ENCODE data around the gene MID2. TPM values are rescaled to one million over a fixed set of nuclear protein-coding genes. Genes with fewer than 3 reads are reported as not detected.
A peak's percentile ranks its signal among the peaks of the same experiment; 100 is the strongest.
"Not testable (repeated sequence)": the region's sequence is repeated elsewhere in the genome, so short reads cannot be mapped to it uniquely, and the experiment has no call there.

The MID2 gene
- total RNA-seq, 1 experiment from 2014 or later = 9.4 TPM

DNA sequence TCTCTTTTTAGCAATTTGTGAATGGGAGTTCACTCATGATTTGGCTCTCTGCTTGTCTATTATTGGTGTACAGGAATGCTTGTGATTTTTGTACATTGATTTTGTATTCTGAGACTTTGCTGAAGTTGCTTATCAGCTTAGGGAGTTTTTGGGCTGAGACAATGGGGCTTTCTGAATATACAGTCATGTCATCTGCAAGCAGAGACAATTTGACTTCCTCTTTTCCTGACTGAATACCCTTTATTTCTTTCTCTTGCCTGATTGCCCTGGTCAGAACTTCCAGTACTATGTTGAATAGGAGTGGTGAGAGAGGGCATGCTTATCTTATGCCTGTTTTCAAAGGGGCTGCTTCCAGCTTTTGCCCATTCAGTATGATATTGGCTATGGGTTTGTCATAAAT, 129.7 kb downstream of the MID2 start:
- not testable (repeated sequence) for H3K36me3 ChIP-seq (replicated peaks; ENCODE audit: control insufficient read depth, insufficient read depth, low read length); DNase-seq; H3K4me3 ChIP-seq (ENCODE audit: insufficient read depth, low read depth, low read length); H3K27me3 ChIP-seq (ENCODE audit: control insufficient read depth, insufficient read depth, low read length)

DNA sequence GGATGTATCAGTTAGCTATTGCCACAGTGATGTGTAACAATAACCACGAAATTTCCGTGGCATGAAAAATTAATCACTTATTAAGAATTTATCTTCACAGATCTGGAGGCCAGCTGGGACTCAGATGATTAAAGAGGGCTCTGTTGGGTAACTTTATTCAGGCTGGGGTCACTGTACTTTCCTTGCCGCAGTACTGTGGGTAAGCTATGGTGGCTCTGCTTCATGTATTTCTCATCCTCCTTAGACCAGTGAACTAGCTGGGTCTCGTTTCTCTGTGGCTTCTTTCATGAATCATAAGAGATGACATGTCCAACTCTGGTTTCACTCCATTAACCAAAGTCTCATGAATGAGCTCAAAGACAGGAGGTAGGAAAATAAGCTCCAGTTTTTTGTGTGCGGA, 143.0 kb downstream of the MID2 start:
- Histone ChIP-seq H3K4me3 (ENCODE audit: insufficient read depth, low read depth, low read length) (no peak overlapping the region), H3K36me3 (replicated peaks; ENCODE audit: control insufficient read depth, insufficient read depth, low read length) (no peaks in the 10 kb centered on the region), H3K27me3 (ENCODE audit: control insufficient read depth, insufficient read depth, low read length) (no peaks in the 10 kb centered on the region)
- DNase-seq = no peak

- no peaks in the 10 kb centered on the region for H3K27me3 ChIP-seq (ENCODE audit: control insufficient read depth, insufficient read depth, low read length)
- no peak overlapping the region for H3K4me3 ChIP-seq (ENCODE audit: insufficient read depth, low read depth, low read length)
- peak; percentile 28 for DNase-seq
- H3K36me3 ChIP-seq (replicated peaks; ENCODE audit: control insufficient read depth, insufficient read depth, low read length) = peaks cover 1% of the 10 kb centered on the region; the same call in 1 of the 2 replicates
Observed at GRCh38 chrX:107970073-107970472, 144.4 kb downstream of the MID2 start.

DNA sequence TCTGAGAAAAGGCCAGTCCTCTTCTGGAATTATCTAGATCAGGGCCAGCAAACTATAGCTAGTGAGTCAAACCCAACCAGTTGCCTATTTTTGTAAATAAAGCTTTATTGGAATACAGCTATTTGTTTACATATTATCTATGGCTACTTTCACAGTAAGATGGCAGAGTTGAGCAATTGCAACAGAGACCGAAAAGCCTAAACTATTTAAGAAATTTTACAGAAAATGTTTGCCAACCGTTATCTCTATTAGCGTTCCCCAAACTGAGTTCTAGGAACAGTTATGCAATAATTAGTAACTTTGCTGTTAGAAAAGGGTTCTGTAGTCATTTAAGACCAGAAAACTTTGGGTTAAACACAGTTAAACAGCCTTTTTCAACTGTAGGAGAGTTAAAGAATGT, 146.0 kb downstream of the MID2 start:
- Histone ChIP-seq H3K4me3 (ENCODE audit: insufficient read depth, low read depth, low read length) (no peak overlapping the region), H3K27me3 (ENCODE audit: control insufficient read depth, insufficient read depth, low read length) (no peaks in the 10 kb centered on the region), H3K36me3 (replicated peaks; ENCODE audit: control insufficient read depth, insufficient read depth, low read length) (peaks cover 2% of the 10 kb centered on the region)
- no peak for DNase-seq

Other genes starting within 250 kb of the MID2 start
- gene PRPS1, start 197.4 kb upstream of the MID2 start, total RNA-seq (2014; rRNA removed; shearing (Covaris generic)) = 231 and 248 TPM in 2 replicates
- gene TSC22D3, start 50.1 kb upstream of the MID2 start, total RNA-seq (2014; rRNA removed; shearing (Covaris generic)) = 46.2 and 55.0 TPM in 2 replicates
- gene NCBP2L, start 48.1 kb upstream of the MID2 start, total RNA-seq (2014; rRNA removed; shearing (Covaris generic)) = not detected in 2 replicates
- gene TEX13B, start 156.5 kb downstream of the MID2 start, total RNA-seq (2014; rRNA removed; shearing (Covaris generic)) = 0.85 TPM in 1 of 2 replicates, not detected in the other
- gene VSIG1, start 219.2 kb downstream of the MID2 start, total RNA-seq (2014; rRNA removed; shearing (Covaris generic)) = 3.0 and 4.1 TPM in 2 replicates

All from H7 (cell line).